ENCODE measurements around the gene OR6V1.

OR6V1 gene, protein sequence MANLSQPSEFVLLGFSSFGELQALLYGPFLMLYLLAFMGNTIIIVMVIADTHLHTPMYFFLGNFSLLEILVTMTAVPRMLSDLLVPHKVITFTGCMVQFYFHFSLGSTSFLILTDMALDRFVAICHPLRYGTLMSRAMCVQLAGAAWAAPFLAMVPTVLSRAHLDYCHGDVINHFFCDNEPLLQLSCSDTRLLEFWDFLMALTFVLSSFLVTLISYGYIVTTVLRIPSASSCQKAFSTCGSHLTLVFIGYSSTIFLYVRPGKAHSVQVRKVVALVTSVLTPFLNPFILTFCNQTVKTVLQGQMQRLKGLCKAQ

GRCh38 chr7:143052041-143052440 is at the start of gene OR6V1:
Gene OR6V1, plus strand, starts transcription at chr7:143052341. Its CDS starts 0 bp downstream, at chr7:143052341.
- no peak for DNase-seq

DNA sequence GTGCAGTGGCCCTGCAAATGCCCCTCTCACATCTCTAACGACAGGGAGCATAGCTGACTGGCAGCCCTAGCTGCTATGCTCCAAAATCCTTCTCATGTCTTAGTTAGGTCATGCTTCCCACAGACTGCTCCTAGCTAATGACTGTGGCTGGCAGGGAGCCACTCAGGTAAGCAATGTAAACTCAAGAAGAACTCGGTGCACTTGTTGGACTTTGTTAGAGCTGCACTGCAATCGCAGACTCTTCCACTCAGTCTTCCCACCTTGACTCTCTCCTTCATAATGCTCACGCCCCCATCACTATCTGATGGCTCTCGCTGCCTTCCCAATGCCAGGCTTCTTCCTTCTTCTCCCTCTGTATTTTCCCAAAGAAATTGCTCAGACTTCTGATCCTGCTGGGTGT is 49.2 kb upstream of the OR6V1 start:
- no peak for DNase-seq

DNA sequence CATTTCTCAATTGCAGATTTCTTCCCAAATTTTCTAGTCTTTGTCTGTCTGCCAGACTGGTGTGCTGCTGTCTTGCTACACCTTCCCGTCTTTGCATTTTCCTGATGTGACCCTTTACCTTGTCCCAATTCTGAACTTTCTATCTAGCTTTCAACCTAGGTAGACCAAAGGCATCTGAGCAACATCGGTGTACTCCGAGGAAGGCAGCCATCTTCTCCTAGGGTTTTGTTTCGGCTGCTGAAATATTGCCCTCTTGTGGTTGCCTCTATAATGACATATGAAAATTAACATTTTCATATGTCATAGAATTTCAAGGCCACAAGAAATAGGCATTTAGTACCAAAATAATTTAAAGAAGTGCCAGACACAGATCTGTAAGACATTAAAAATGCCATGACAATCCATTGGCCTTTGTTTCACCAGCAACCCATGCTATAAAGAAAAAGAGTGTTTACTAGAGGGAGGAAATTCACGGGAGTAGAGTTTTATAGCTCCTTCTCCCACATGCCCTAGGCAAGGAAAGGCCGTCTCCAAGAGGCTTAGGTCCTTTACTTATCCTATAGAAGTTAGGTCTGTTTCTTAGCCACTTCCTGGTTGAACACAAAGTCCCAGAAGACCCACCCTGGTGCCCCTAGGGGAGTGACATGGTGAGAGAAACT is 48.6 kb upstream of the OR6V1 start:
- DNase-seq = peak; percentile 77

- DNase-seq = no peak
Observed at GRCh38 chr7:143005632-143006260, 46.4 kb upstream of the OR6V1 start.

GRCh38 chr7:143008007-143008901 is 43.9 kb upstream of the OR6V1 start:
- DNase-seq = peak; percentile 85

DNA sequence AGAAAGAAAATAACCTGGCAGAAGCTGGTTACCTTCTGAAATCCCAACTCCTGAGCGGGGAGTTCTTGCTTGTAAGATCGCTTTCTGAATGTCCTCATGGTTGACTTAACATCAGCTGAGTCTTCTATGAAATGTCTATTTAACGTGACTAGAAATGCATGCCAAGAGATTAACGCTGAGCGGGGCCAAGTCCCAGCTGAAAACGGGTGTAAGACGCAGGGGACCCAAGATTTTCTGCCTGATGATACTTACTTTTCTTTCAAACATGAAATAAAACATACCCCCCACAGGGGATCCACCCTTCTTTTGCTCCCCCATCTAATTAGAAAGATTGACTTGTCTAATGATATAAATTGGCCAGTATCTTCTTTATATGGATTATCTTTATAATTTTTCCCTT is 40.1 kb upstream of the OR6V1 start:
- no peak for DNase-seq

DNA sequence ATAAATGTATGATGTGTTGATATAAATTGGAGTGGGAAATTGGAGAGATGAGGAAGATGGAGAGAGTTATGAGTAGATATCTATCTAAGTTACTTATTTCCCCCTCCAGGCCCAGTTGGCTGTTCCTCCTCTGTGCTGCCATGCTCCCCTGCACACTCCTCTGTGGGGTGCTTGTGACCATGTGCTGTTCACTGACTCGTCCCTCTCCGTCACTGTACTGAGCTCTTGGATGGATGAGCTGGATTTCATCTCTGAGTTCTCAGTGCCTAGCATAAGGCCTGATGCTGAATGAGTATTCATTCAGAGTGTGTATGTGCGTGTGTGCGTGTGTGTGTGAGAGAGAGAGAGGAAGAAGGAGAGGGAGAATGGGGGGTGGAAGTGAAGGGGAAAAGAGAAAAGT is 39.7 kb upstream of the OR6V1 start:
- no peak for DNase-seq

- DNase-seq = no peak
Observed at GRCh38 chr7:143013473-143013872, 38.7 kb upstream of the OR6V1 start.

- no peak for DNase-seq
Observed at GRCh38 chr7:143013893-143014292, 38.2 kb upstream of the OR6V1 start.

DNA sequence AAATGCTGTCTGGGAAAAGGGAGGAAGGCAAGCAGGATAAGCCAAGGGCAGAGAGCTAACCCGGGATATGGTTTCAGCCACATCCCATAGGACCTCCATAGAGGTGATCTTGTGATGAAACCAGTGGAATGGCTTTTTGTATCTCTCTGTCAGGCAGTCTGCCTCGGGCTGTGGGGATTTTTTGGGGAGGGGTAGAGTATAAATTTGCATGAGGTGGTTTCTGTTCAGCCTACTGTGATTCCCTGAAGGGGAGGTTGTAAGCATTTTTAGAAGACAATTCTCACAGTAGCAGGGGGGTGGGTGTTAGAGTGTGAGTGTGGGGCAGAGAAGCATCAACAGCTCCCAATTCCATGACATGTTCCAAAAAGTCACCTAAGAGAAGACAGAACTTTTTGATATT is 37.1 kb upstream of the OR6V1 start:
- DNase-seq = no peak

DNA sequence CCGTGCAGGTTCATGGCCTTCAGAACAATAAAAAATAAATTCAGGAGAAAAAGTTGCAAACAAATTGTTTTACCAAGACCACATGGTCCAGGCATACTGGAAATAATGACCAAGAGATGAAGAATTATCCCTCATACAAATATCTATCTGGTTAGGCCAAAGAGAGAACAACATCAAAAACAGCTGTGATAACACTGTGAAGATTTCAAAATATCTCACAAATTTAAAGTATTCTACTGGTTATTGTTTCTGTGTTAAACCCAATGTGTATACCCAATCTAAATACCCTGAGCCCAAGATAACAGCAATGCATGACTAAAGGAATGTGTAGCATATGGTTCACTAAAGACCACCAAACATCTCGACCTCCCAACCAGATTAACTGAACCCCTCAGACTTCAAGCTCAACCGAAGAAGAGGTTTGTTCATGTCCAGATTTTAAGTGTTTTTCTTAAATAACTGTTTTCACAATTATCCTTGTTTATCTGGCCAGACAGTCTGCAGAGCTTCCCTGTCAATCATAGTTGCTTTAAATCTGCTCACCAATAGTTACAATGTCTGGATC is 36.1 kb upstream of the OR6V1 start:
- DNase-seq = no peak

GRCh38 chr7:143016996-143017395 is 35.1 kb upstream of the OR6V1 start:
- no peak for DNase-seq

GRCh38 chr7:143018931-143019330 is 33.2 kb upstream of the OR6V1 start:
- no peak for DNase-seq

GRCh38 chr7:143023047-143023446 is 29.1 kb upstream of the OR6V1 start:
- no peak for DNase-seq

GRCh38 chr7:143025371-143025770 is 26.8 kb upstream of the OR6V1 start:
- DNase-seq = no peak

- DNase-seq = no peak
Observed at GRCh38 chr7:143027032-143027431, 25.1 kb upstream of the OR6V1 start, which contains the start of gene OR9A2. Gene OR9A2, minus strand, starts transcription at chr7:143027132. Its CDS starts 0 bp downstream, at chr7:143027132.

DNA sequence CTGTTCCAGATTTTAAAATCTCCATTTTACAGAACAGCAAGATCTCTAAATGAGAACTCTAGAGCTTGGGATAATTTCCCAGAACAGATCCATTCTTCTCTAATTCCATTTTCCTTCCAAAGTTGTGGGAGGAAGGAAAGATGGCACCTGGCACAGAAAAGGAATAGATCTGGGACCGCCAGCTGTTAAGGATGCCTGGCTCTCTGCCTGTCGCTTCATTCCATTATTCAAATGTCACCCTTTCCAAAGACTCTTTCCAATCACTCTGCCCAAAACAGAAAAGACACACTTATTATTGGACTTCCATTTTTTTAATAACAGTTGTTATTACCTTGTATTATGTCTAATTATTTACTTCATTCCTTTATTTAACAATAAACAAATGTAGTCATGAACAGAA is 24.5 kb upstream of the OR6V1 start:
- DNase-seq = no peak

- DNase-seq = no peak
Observed at GRCh38 chr7:143038635-143039034, 13.5 kb upstream of the OR6V1 start.

- no peak for DNase-seq
Observed at GRCh38 chr7:143040209-143040715, 11.9 kb upstream of the OR6V1 start.

DNA sequence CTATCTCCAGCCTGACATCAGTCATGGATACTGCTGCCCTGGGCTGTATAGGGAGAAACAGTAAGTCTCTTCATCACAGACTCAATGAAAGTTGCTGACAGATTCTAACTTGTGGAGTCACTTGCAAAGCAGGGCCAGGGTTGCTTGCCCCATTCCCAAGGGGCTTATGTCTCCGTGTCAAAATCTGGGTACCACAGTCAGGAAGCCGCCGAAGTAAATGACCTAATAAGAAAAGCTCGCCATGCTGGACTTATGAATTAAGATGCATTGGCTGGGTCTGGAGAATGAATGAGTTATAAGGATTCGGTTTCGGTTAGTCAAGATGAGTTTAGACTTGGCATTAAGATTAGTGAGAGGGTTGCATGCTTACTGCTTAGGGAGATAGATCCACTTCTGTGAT is 10.8 kb upstream of the OR6V1 start:
- DNase-seq = no peak

DNA sequence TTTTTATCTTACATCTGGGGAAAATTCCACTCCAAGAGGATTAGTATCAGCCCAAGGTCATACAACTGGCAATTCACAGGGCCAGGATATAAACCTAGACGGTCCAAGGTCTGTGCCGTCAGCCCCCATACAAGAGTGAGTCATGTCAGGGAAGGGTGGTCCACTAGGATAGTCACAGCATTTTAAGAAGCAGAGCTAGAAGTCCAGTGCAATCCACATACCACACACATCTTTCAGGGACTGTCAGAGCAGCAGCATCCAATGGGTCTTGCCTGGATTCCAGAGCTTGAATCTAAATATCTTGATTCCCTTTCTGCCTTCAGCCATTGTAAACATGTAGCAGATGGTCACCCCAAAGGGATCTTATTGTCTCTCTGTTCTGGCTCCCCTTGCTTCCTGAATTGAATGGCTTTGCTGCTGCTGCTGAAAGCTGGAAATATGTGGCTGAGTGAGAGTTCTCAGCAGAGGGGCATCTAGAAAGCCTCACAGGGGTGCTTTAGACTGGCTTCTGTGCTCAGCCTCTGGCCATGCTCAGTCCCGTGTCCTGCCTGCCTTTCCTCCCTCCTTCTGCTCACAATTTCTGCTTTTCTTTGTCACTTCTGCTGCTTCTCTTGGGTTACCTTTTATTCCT is 9.9 kb upstream of the OR6V1 start:
- no peak for DNase-seq

DNA sequence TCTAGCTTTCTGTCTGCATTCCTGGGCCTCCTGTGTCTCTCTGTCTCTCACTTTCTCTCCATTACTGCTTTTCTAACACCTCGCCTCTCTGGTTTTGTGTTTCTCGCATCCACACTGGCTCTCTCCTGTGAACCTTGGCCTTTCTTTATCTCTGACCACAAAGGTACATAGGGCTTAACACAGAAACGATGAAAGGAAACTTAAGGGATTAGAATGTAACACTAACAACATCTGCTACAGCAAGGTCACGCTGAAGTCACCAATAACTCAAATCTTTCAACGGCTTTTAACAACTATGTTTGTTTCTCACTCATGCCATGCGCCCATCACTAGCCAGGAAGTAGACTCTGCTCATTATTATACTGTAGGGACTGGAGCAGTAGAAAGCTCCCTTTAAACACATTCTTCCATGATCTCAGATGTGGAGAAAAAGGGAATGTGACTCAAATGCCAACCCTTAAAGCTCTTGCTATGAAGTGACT is 9.3 kb upstream of the OR6V1 start:
- no peak for DNase-seq

All from CD4-positive, alpha-beta T cell treated with Interleukin-17A for 1 hour (primary cell).